Adrenal gland (tissue), 5 donors: ENCODE measurements around the gene KHK.

Experiments used
- CTCF ChIP-seq, 6 experiments: fragments of 450-650 bp in 4 of 6; fragments of 200-600 bp in 2 of 6; sonication (generic) in 1 of 6; IDR thresholded peaks; 1 replicate in 5 of 6; 2 replicates in 1 of 6; pipeline versions ENCODE4 v1.5.1 to v1.8.0; 2016 to 2021; ENCODE audit warnings: antibody characterized with exemption in 6 of 6, mild to moderate bottlenecking in 2 of 6, moderate library complexity in 1 of 6
- POLR2A ChIP-seq, 2 donors: fragments of 450-650 bp; IDR thresholded peaks; one replicate each; pipeline ENCODE4 v1.6.1; 2017; ENCODE audit warnings: antibody characterized with exemption in 2 of 2, mild to moderate bottlenecking in 2 of 2, moderate library complexity in 1 of 2
- donor health status: DM: no; HTN: no; CAD: no.

- TF ChIP-seq POLR2A (IDR thresholded peaks at IDR 0.05) (no peak), CTCF (IDR thresholded peaks at IDR 0.05) (no peak)
Measured at GRCh38 chr2:27121906-27122305, 35.3 kb downstream of the KHK start.
